ENCODE data around the gene TMEM132C. TPM values are rescaled to one million over a fixed set of nuclear protein-coding genes. Genes with fewer than 3 reads are reported as not detected.

The TMEM132C gene
- polyA plus RNA-seq, 1 experiment: not detected

DNA sequence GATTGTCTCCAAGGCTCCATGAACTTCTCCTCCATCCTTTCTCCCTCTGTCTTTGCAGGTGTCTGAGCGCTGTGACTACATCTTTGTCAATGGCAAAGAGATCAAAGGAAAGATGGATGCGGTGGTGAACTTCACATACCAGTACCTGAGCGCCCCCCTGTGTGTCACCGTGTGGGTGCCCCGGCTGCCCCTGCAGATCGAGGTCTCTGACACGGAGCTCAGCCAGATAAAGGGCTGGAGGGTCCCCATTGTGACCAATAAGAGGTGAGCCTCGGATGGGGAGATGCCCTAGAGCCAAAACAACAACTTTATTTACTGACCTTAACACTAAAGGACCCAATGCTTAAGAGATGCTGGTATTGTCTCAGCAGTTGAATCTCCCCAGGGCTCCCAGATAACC, 426.8 kb downstream of the TMEM132C start:
- no peak overlapping the region for H3K4me3 ChIP-seq (ENCODE audit: low read depth, low read length)
- peaks cover 51% of the 10 kb centered on the region for H3K9me3 ChIP-seq (ENCODE audit: control insufficient read depth, insufficient read depth, low read length)
- no peak overlapping the region for H3K27ac ChIP-seq (ENCODE audit: low read depth, low read length)
- TF ChIP-seq, protein P1, sequence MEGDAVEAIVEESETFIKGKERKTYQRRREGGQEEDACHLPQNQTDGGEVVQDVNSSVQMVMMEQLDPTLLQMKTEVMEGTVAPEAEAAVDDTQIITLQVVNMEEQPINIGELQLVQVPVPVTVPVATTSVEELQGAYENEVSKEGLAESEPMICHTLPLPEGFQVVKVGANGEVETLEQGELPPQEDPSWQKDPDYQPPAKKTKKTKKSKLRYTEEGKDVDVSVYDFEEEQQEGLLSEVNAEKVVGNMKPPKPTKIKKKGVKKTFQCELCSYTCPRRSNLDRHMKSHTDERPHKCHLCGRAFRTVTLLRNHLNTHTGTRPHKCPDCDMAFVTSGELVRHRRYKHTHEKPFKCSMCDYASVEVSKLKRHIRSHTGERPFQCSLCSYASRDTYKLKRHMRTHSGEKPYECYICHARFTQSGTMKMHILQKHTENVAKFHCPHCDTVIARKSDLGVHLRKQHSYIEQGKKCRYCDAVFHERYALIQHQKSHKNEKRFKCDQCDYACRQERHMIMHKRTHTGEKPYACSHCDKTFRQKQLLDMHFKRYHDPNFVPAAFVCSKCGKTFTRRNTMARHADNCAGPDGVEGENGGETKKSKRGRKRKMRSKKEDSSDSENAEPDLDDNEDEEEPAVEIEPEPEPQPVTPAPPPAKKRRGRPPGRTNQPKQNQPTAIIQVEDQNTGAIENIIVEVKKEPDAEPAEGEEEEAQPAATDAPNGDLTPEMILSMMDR (IDR thresholded peaks at IDR 0.05; ENCODE audit: low read depth, low read length): no peak
- POLR2A ChIA-PET: no interaction called here
- CTCF ChIA-PET: no interaction called here
- no peak for DNase-seq (ENCODE audit: low read depth, low spot score)
- H3K27me3 ChIP-seq (ENCODE audit: control insufficient read depth, insufficient read depth, low read length): no peaks in the 10 kb centered on the region

GRCh38 chr12:128694445-128694844, 427.5 kb downstream of the TMEM132C start:
- no peak for DNase-seq (ENCODE audit: low read depth, low spot score)
- Histone ChIP-seq H3K27me3 (ENCODE audit: control insufficient read depth, insufficient read depth, low read length) (no peaks in the 10 kb centered on the region), H3K9me3 (ENCODE audit: control insufficient read depth, insufficient read depth, low read length) (peaks cover 58% of the 10 kb centered on the region), H3K27ac (ENCODE audit: low read depth, low read length) (no peak overlapping the region), H3K4me3 (ENCODE audit: low read depth, low read length) (no peak overlapping the region)
- POLR2A ChIA-PET: no interaction called here
- TF ChIP-seq, protein P1 (IDR thresholded peaks at IDR 0.05; ENCODE audit: low read depth, low read length): no peak
- CTCF ChIA-PET: no interaction called here

DNA sequence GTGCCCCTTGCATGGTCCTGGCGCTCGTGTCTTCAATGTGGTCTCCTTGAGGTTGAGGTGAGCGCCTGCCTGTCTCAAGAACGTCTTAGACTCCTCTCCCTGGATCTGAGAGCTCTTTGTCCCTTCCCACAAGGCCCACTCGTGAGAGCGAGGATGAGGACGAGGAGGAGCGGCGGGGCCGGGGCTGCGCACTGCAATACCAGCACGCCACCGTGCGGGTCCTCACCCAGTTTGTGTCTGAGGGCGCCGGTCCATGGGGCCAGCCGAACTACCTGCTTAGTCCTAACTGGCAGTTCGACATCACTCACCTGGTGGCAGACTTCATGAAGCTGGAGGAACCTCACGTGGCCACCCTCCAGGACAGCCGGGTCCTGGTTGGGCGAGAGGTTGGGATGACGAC, 428.7 kb downstream of the TMEM132C start:
- no peak for DNase-seq (ENCODE audit: low read depth, low spot score)
- H3K4me3 ChIP-seq (ENCODE audit: low read depth, low read length): no peak overlapping the region
- CTCF ChIA-PET: no interaction called here

GRCh38 chr12:128698301-128698972, 431.5 kb downstream of the TMEM132C start:
- Histone ChIP-seq H3K9me3 (ENCODE audit: control insufficient read depth, insufficient read depth, low read length) (peaks cover 58% of the 10 kb centered on the region), H3K4me3 (ENCODE audit: low read depth, low read length) (no peak overlapping the region), H3K27me3 (ENCODE audit: control insufficient read depth, insufficient read depth, low read length) (no peaks in the 10 kb centered on the region), H3K27ac (ENCODE audit: low read depth, low read length) (no peak overlapping the region)
- DNase-seq (ENCODE audit: low read depth, low spot score): no peak
- TF ChIP-seq, protein P1 (IDR thresholded peaks at IDR 0.05; ENCODE audit: low read depth, low read length): no peak
- ChIA-PET POLR2A (no interaction called here), CTCF (no interaction called here)

More for the DNA sequence above, 428.7 kb downstream of the TMEM132C start:
- Histone ChIP-seq H3K9me3 (ENCODE audit: control insufficient read depth, insufficient read depth, low read length) (peaks cover 57% of the 10 kb centered on the region), H3K27ac (ENCODE audit: low read depth, low read length) (no peak overlapping the region), H3K27me3 (ENCODE audit: control insufficient read depth, insufficient read depth, low read length) (no peaks in the 10 kb centered on the region)
- POLR2A ChIA-PET: no interaction called here
- TF ChIP-seq, protein P1 (IDR thresholded peaks at IDR 0.05; ENCODE audit: low read depth, low read length): no peak

DNA sequence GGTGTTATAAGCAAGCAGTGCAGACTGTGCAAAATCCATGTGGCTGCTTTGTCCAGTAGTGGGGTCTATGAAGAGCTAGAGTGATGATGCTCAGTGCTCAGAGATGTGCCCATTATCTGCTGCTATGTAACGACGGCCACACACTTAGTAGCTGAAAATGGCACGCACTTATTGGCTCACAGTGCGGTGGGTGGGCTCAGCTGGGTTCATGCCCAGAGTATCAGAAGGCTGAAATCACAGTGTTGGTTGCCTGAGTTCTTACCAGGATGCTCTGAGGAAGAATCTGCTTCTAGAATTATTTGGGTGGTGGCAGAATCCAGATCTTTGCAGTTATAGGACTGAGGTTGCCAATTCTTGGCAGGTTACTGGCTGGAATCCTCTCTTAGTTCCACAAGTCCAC, 432.1 kb downstream of the TMEM132C start:
- DNase-seq (ENCODE audit: low read depth, low spot score): no peak
- H3K27ac ChIP-seq (ENCODE audit: low read depth, low read length): no peak overlapping the region
- no peak overlapping the region for H3K4me3 ChIP-seq (ENCODE audit: low read depth, low read length)
- H3K27me3 ChIP-seq (ENCODE audit: control insufficient read depth, insufficient read depth, low read length): no peaks in the 10 kb centered on the region
- ChIA-PET POLR2A (no interaction called here), CTCF (no interaction called here)
- TF ChIP-seq, protein P1 (IDR thresholded peaks at IDR 0.05; ENCODE audit: low read depth, low read length): no peak
- peaks cover 57% of the 10 kb centered on the region for H3K9me3 ChIP-seq (ENCODE audit: control insufficient read depth, insufficient read depth, low read length)

All from AG04450 (cell line).